HFFc6 (cell line): Measurements from ENCODE around the gene LBHD2. TPM values are rescaled to one million over a fixed set of nuclear protein-coding genes. Genes with fewer than 3 reads are reported as not detected.

Experiments
- DNase-seq: peaks from one replicate; pipeline ENCODE4 v3.0.0-alpha.2; 2018
- H3K27ac Mint-ChIP-seq: 2 replicates; pipeline ENCODE4 v1.8.0; 2020; ENCODE audit warnings: mild to moderate bottlenecking, mixed read lengths
- H3K27me3 Mint-ChIP-seq: 2 replicates; pipeline ENCODE4 v1.8.0; 2021; ENCODE audit warnings: mild to moderate bottlenecking, moderate library complexity, mixed read lengths; ENCODE audit not compliant: insufficient read depth
- H3K36me3 Mint-ChIP-seq: 2 replicates; pipeline ENCODE4 v1.8.0; 2021; ENCODE audit warnings: low read depth, mixed read lengths
- H3K4me1 Mint-ChIP-seq: 2 replicates; pipeline ENCODE4 v1.8.0; 2020; ENCODE audit warnings: low read depth, mixed read lengths
- H3K4me3 Mint-ChIP-seq: 2 replicates; pipeline ENCODE4 v1.8.0; 2020; ENCODE audit warnings: mild to moderate bottlenecking, moderate library complexity, mixed read lengths
- H3K9me3 Mint-ChIP-seq: 2 replicates; pipeline ENCODE4 v1.8.0; 2020; ENCODE audit warnings: mild to moderate bottlenecking, mixed read lengths
- CTCF ChIP-seq: fragments of 200-600 bp; sonication (generic); IDR thresholded peaks from 2 replicates; pipeline ENCODE4 v1.5.0; 2021; ENCODE audit warnings: antibody characterized with exemption, mild to moderate bottlenecking
- total RNA-seq, 6 experiments: library from RNA; stranded (reverse); fragmentation: NEBNext Ultra II Directional; extraction: Animal tissue kit (Norgen Biotek cat#: 25700); gene quantifications; 2 replicates in 1 of 6; 3 replicates in 5 of 6; pipeline ENCODE4 v1.2.3, GENCODE V29; 2021

Gene LBHD2
- total RNA-seq, 6 experiments from 2014 or later = not detected

- H3K27ac Mint-ChIP-seq = no peak overlapping the region
- no peak for TF ChIP-seq CTCF
Observed at GRCh38 chr14:103099733-103100280, 15.8 kb downstream of the LBHD2 start.

GRCh38 chr14:103100281-103101121, 16.5 kb downstream of the LBHD2 start:
- Mint-ChIP-seq H3K9me3 (no peaks in the 10 kb centered on the region), H3K36me3 (no peaks in the 10 kb centered on the region), H3K27me3 (peaks cover 24% of the 10 kb centered on the region), H3K4me3 (no peak overlapping the region), H3K27ac (no peak overlapping the region), H3K4me1 (peaks cover 12% of the 10 kb centered on the region)
- no peak for DNase-seq
- TF ChIP-seq CTCF = no peak

More at GRCh38 chr14:103099733-103100280, 15.8 kb downstream of the LBHD2 start:
- Mint-ChIP-seq H3K27me3 (peaks cover 25% of the 10 kb centered on the region), H3K36me3 (no peaks in the 10 kb centered on the region), H3K4me1 (peaks cover 5% of the 10 kb centered on the region), H3K4me3 (no peak overlapping the region), H3K9me3 (no peaks in the 10 kb centered on the region)
- no peak for DNase-seq

GRCh38 chr14:103101257-103101962, 17.4 kb downstream of the LBHD2 start:
- Mint-ChIP-seq H3K4me3 (no peak overlapping the region), H3K9me3 (no peaks in the 10 kb centered on the region), H3K36me3 (no peaks in the 10 kb centered on the region), H3K27ac (no peak overlapping the region), H3K27me3 (peaks cover 24% of the 10 kb centered on the region), H3K4me1 (peaks cover 12% of the 10 kb centered on the region)
- TF ChIP-seq CTCF = no peak
- DNase-seq = no peak

- Mint-ChIP-seq H3K27me3 (peaks cover 20% of the 10 kb centered on the region), H3K27ac (no peak overlapping the region), H3K4me3 (no peak overlapping the region), H3K36me3 (no peaks in the 10 kb centered on the region), H3K9me3 (no peaks in the 10 kb centered on the region), H3K4me1 (peaks cover 12% of the 10 kb centered on the region)
- no peak for DNase-seq
- no peak for TF ChIP-seq CTCF
Observed at GRCh38 chr14:103101963-103102688, 18.1 kb downstream of the LBHD2 start.

- H3K9me3 Mint-ChIP-seq = no peaks in the 10 kb centered on the region
- no peaks in the 10 kb centered on the region for H3K36me3 Mint-ChIP-seq
- peaks cover 18% of the 10 kb centered on the region for H3K27me3 Mint-ChIP-seq
- H3K4me1 Mint-ChIP-seq = peaks cover 12% of the 10 kb centered on the region
- no peak for TF ChIP-seq CTCF
- no peak for DNase-seq
- no peak overlapping the region for H3K4me3 Mint-ChIP-seq
- H3K27ac Mint-ChIP-seq = no peak overlapping the region
Observed at GRCh38 chr14:103102689-103103260, 18.8 kb downstream of the LBHD2 start.
